ENCODE measurements around the gene ZKSCAN8. TPM values are rescaled to one million over a fixed set of nuclear protein-coding genes. Genes with fewer than 3 reads are reported as not detected.

Gene ZKSCAN8
- total RNA-seq, 1 experiment from 2014 or later, result 25.4 TPM

DNA sequence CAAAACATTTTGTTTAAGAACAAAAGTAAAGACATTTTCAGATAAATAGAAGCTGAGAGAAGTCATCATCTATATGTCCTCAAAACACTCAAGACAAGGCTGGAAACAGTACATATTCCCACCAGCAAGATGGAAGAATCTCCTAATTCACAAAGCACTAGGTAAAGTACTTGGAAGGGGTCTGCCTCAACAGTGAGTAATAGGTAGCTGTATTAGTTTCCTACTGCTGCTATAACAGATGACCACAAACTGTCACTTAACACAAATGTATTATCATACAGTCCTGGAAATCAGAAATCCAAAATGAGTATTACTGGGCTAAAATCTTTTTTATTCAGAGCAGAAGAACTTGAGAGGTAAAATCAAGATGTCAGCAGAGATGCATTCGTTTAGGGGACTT, 40.6 kb downstream of the ZKSCAN8 start:
- TF ChIP-seq, protein P1, sequence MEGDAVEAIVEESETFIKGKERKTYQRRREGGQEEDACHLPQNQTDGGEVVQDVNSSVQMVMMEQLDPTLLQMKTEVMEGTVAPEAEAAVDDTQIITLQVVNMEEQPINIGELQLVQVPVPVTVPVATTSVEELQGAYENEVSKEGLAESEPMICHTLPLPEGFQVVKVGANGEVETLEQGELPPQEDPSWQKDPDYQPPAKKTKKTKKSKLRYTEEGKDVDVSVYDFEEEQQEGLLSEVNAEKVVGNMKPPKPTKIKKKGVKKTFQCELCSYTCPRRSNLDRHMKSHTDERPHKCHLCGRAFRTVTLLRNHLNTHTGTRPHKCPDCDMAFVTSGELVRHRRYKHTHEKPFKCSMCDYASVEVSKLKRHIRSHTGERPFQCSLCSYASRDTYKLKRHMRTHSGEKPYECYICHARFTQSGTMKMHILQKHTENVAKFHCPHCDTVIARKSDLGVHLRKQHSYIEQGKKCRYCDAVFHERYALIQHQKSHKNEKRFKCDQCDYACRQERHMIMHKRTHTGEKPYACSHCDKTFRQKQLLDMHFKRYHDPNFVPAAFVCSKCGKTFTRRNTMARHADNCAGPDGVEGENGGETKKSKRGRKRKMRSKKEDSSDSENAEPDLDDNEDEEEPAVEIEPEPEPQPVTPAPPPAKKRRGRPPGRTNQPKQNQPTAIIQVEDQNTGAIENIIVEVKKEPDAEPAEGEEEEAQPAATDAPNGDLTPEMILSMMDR (conservative IDR thresholded peaks at IDR 0.05), result no peak
- no CpG with 5 or more reads among the region's 1 CpG for WGBS (ENCODE audit: extremely low coverage, insufficient read length, low lambda C conversion rate)
- H3K36me3 Mint-ChIP-seq (ENCODE audit: insufficient read depth in 1 of 3, low read depth in 3 of 3), result no peaks in the 10 kb centered on the region; a peak in 2 of 7 replicates

More for the DNA sequence above, 40.6 kb downstream of the ZKSCAN8 start:
- Histone ChIP-seq H3K56ac (ENCODE audit: insufficient read length, low read depth, low read length) (no peak overlapping the region), H3K9ac (ENCODE audit: extremely low read depth, insufficient read length, low read length) (no peak overlapping the region), H4K8ac (replicated peaks; ENCODE audit: insufficient read length, low read depth, low read length) (no peak overlapping the region), H4K20me1 (ENCODE audit: control insufficient read depth, insufficient read depth, insufficient read length) (no peaks in the 10 kb centered on the region), H3K27ac (ENCODE audit: insufficient read length, low read depth, low read length) (no peak overlapping the region), H3K23me2 (ENCODE audit: insufficient read length, low read depth, low read length, poor library complexity, severe bottlenecking) (no peaks in the 10 kb centered on the region), H3K23ac (ENCODE audit: insufficient read length, low read depth, low read length) (no peak overlapping the region), H2BK120ac (ENCODE audit: low read depth, low read length, poor library complexity, severe bottlenecking) (no peak overlapping the region), H2BK15ac (ENCODE audit: low read depth, low read length) (no peak overlapping the region), H4K91ac (ENCODE audit: insufficient read length, low read depth, low read length) (no peak overlapping the region), H3K18ac (ENCODE audit: insufficient read length, low read depth, low read length) (no peak overlapping the region), H2AFZ (ENCODE audit: low read length) (no peak overlapping the region), H2BK20ac (ENCODE audit: low read depth, low read length, poor library complexity, severe bottlenecking) (no peak overlapping the region), H3K14ac (ENCODE audit: insufficient read depth, low read length) (no peak overlapping the region), H4K5ac (ENCODE audit: insufficient read length, low read depth, low read length) (no peak overlapping the region), H3T11ph (ENCODE audit: low read length) (no peak overlapping the region), H3K4me2 (ENCODE audit: insufficient read depth, insufficient read length, low read length) (no peak overlapping the region), H2BK12ac (ENCODE audit: insufficient read length, low read depth, low read length) (no peak overlapping the region), H3K9me3 (ENCODE audit: control insufficient read depth, low read depth, low read length) (peaks cover 1% of the 10 kb centered on the region), H3K4ac (ENCODE audit: low read depth, low read length) (no peak overlapping the region), H2AK5ac (ENCODE audit: insufficient read length, low read length) (no peak overlapping the region), H3K27me3 (ENCODE audit: insufficient read depth, low read length) (no peaks in the 10 kb centered on the region), H3K79me2 (ENCODE audit: insufficient read depth, low read length) (no peaks in the 10 kb centered on the region), H3K79me1 (ENCODE audit: insufficient read depth, low read depth, low read length, poor library complexity, severe bottlenecking) (no peaks in the 10 kb centered on the region), H2BK5ac (ENCODE audit: insufficient read length, low read length) (no peak overlapping the region), H3K4me1 (ENCODE audit: insufficient read depth, low read length) (no peaks in the 10 kb centered on the region)
- Mint-ChIP-seq H3K27me3 (ENCODE audit: low read depth) (peaks cover 19% of the 10 kb centered on the region), H3K4me3 (no peak overlapping the region), H3K9me3 (peaks cover 31 to 37% of the 10 kb centered on the region in 2 experiments), H3K4me1 (no peaks in the 10 kb centered on the region), H3K27ac (no peak overlapping the region)
- no peak for DNase-seq
